Keratinocyte (primary cell): ENCODE data around the gene TMTC2. TPM values are rescaled to one million over a fixed set of nuclear protein-coding genes. Genes with fewer than 3 reads are reported as not detected.

ENCODE experiments used
- DNase-seq: peaks from one replicate; pipeline ENCODE4 v3.0.0-alpha.2; 2011; ENCODE audit warnings: low read depth, missing footprints, low spot score
- FAIRE-seq: peaks from 2 replicates; lab custom pipeline; 2011; peaks lifted over from hg19 to GRCh38; lab: Jason Lieb, UNC
- H2AFZ ChIP-seq: 2 replicates; pipeline ENCODE4 v1.6.0; 2012; ENCODE audit warnings: low read length, control low read depth, inconsistent platforms; ENCODE audit not compliant: control insufficient read depth
- H3K27ac ChIP-seq: 2 replicates; pipeline ENCODE4 v1.5.1; 2011; ENCODE audit warnings: low read length; ENCODE audit not compliant: control insufficient read depth, insufficient read depth
- H3K27me3 ChIP-seq: 3 replicates; pipeline ENCODE4 v1.6.0; 2011; ENCODE audit warnings: low read length; ENCODE audit not compliant: control insufficient read depth, insufficient read depth; ENCODE audit errors: extremely low read depth
- H3K36me3 ChIP-seq, 2 experiments: 2 replicates in 1 of 2; 3 replicates in 1 of 2; pipeline ENCODE4 v1.5.1; 2011; ENCODE audit warnings: low read length in 2 of 2, mild to moderate bottlenecking in 1 of 2; ENCODE audit not compliant: control insufficient read depth in 2 of 2, insufficient read depth in 2 of 2; ENCODE audit errors: extremely low read depth in 1 of 2
- H3K4me1 ChIP-seq: 3 replicates; pipeline ENCODE4 v1.5.1; 2011; ENCODE audit warnings: low read length; ENCODE audit not compliant: control insufficient read depth, insufficient read depth; ENCODE audit errors: extremely low read depth
- H3K4me2 ChIP-seq: 3 replicates; pipeline ENCODE4 v1.6.0; 2011; ENCODE audit warnings: low read depth, low read length; ENCODE audit not compliant: control insufficient read depth, insufficient read depth; ENCODE audit errors: extremely low read depth
- H3K4me3 ChIP-seq, 3 experiments: fragments of 200-600 bp in 1 of 3; sonication (generic) in 1 of 3; 2 replicates in 2 of 3; 3 replicates in 1 of 3; pipeline ENCODE4 v1.5.1; 2011 to 2016; ENCODE audit warnings: low read length in 3 of 3, mild to moderate bottlenecking in 3 of 3, control low read depth in 2 of 3, inconsistent platforms in 1 of 3, low read depth in 1 of 3, mixed read lengths in 1 of 3, mixed run types in 1 of 3, moderate library complexity in 1 of 3; ENCODE audit not compliant: control insufficient read depth in 2 of 3, insufficient read depth in 2 of 3; ENCODE audit errors: extremely low read depth in 1 of 3
- H3K79me2 ChIP-seq: 2 replicates; pipeline ENCODE4 v1.6.0; 2012; ENCODE audit warnings: low read length; ENCODE audit not compliant: control insufficient read depth, insufficient read depth
- H3K9ac ChIP-seq: 3 replicates; pipeline ENCODE4 v1.6.0; 2011; ENCODE audit warnings: low read length; ENCODE audit not compliant: control insufficient read depth, insufficient read depth; ENCODE audit errors: extremely low read depth
- H3K9me1 ChIP-seq: 3 replicates; pipeline ENCODE4 v1.6.0; 2011; ENCODE audit warnings: low read length; ENCODE audit not compliant: control insufficient read depth, insufficient read depth; ENCODE audit errors: extremely low read depth
- H3K9me3 ChIP-seq: 2 replicates; pipeline ENCODE4 v1.5.1; 2012; ENCODE audit warnings: low read depth, low read length; ENCODE audit not compliant: control insufficient read depth
- H4K20me1 ChIP-seq: 3 replicates; pipeline ENCODE4 v1.6.0; 2011; ENCODE audit warnings: low read length; ENCODE audit not compliant: control insufficient read depth, insufficient read depth; ENCODE audit errors: extremely low read depth
- EZH2 ChIP-seq: IDR thresholded peaks from one replicate; pipeline ENCODE4 v1.6.1; 2012; ENCODE audit warnings: inconsistent platforms, mild to moderate bottlenecking, low read length, moderate library complexity
- dilution Hi-C: fragments of 300-500 bp; cut with MboI; formaldehyde crosslinking; loops from one replicate; pipeline ENCODE4 v1.7.0; 2020; ENCODE audit warnings: low sequenced_read_pairs; ENCODE audit not compliant: extremely low pct_ligation_motif_present
- polyA plus RNA-seq, 5 experiments: library from polyadenylated mRNA; depleted of rRNA in 3 of 5; stranded (reverse) in 3 of 5; stranded (forward) in 1 of 5; unstranded in 1 of 5; fragments of >200 nt; gene quantifications; 1 replicate in 1 of 5; 2 replicates in 3 of 5; 3 replicates in 1 of 5; pipeline versions ENCODE4 v1.2.1 to v1.2.3, GENCODE V29; 2011 to 2012; ENCODE audit warnings: missing spikeins in 2 of 5, low read depth in 1 of 5, low replicate concordance in 1 of 5
- TF ChIP-seq, protein P1 (sequence below), 3 experiments: IDR thresholded peaks in 1 of 3; conservative IDR thresholded peaks in 1 of 3; optimal IDR thresholded peaks in 1 of 3; 2 replicates in 2 of 3; 3 replicates in 1 of 3; pipeline versions ENCODE3 to v1.5.1; 2011; ENCODE audit warnings: low read length in 3 of 3, mild to moderate bottlenecking in 3 of 3, moderate library complexity in 2 of 3, control low read depth in 1 of 3, inconsistent platforms in 1 of 3; ENCODE audit not compliant: insufficient read depth in 2 of 3; ENCODE audit errors: extremely low read depth in 1 of 3

The TMTC2 gene
- polyA plus RNA-seq, 1 donor (not counting 4 experiments of a cell fraction or from before 2014, with no cell fraction given): 3.8 TPM

DNA sequence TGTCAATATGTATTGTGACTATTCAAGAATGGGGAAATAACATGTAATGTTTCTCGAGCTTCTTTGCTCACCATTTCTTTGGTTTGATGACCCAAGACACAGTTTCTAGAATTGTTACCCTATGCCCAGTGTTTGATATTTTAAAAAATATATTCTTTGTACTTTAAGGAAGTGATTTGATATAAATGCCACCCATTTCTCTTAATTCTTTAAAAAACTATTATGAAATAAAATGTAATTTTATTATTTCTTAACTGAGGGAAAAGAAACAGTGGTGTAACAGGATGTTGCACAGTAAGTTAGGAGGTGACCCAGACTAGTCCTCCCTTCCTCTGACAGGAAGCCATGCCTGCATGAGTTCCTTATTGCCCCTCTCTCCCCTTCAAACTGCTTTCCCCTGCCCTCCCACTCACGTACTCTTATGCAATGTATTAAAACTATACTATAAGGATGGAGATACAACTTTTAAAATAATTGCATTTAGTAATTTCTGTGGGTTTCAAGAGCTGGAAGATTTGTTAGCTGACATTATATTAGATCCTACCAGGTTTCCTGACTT lies 279.4 kb downstream of the TMTC2 start:
- Histone ChIP-seq H3K9me3 (no peaks in the 10 kb centered on the region), H3K79me2 (no peaks in the 10 kb centered on the region), H3K4me2 (no peak overlapping the region), H3K9ac (no peak overlapping the region), H3K4me1 (peaks cover 2% of the 10 kb centered on the region), H3K27ac (no peak overlapping the region), H3K4me3 (no peak overlapping the region), H2AFZ (no peak overlapping the region), H3K9me1 (no peaks in the 10 kb centered on the region), H4K20me1 (no peaks in the 10 kb centered on the region), H3K36me3 (no peaks in the 10 kb centered on the region), H3K27me3 (no peaks in the 10 kb centered on the region)
- no peak for FAIRE-seq
- dilution Hi-C loops: no loop called here
- TF ChIP-seq, protein P1, sequence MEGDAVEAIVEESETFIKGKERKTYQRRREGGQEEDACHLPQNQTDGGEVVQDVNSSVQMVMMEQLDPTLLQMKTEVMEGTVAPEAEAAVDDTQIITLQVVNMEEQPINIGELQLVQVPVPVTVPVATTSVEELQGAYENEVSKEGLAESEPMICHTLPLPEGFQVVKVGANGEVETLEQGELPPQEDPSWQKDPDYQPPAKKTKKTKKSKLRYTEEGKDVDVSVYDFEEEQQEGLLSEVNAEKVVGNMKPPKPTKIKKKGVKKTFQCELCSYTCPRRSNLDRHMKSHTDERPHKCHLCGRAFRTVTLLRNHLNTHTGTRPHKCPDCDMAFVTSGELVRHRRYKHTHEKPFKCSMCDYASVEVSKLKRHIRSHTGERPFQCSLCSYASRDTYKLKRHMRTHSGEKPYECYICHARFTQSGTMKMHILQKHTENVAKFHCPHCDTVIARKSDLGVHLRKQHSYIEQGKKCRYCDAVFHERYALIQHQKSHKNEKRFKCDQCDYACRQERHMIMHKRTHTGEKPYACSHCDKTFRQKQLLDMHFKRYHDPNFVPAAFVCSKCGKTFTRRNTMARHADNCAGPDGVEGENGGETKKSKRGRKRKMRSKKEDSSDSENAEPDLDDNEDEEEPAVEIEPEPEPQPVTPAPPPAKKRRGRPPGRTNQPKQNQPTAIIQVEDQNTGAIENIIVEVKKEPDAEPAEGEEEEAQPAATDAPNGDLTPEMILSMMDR (optimal IDR thresholded peaks at IDR 0.05 in 1 of 3, IDR thresholded peaks at IDR 0.05 in 1 of 3, conservative IDR thresholded peaks at IDR 0.05 in 1 of 3; ENCODE audit: extremely low read depth in 1 of 3, insufficient read depth in 2 of 3, low read length in 3 of 3): no peak
- no peak for TF ChIP-seq EZH2
- DNase-seq: no peak

DNA sequence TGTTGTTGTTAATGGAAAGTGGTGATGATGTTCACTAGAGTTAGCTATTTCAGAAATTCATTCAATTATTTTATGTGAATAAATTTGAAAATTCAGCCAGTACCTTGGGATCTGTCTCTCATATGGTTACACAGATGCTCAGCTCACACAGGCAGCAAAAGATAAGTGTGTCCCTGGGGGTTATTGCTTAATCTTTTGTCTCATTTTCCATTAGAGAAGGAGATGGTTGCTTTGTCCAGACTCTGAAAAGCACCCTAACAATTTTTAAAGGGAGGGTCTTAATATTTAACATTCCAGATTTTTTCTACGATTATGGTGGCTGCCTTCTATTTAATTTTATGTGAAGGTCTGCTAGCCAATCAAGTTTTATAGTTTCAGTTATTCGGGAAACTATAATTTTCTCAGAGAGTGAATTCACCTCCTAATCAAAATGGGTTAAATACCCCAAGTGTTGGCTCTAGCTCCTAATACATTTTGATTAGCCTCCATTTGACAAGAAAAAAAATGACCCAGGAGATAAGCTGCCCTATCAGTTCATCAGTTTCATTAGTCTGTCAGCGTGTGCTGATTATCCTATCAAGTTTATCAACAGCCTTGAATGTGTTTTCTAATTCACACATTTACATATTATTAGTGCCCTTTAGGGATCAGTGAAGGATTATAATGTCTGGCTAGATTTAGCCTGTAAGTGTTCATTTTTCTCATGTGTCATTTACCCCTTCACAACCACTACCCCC lies 282.1 kb downstream of the TMTC2 start:
- Histone ChIP-seq H4K20me1 (no peaks in the 10 kb centered on the region), H3K79me2 (no peaks in the 10 kb centered on the region), H3K27ac (no peak overlapping the region), H3K4me2 (no peak overlapping the region), H3K9me3 (no peaks in the 10 kb centered on the region), H3K4me1 (peaks cover 2% of the 10 kb centered on the region), H3K27me3 (no peaks in the 10 kb centered on the region), H3K36me3 (no peaks in the 10 kb centered on the region), H3K9ac (no peak overlapping the region), H3K4me3 (no peak overlapping the region), H2AFZ (no peak overlapping the region), H3K9me1 (no peaks in the 10 kb centered on the region)
- dilution Hi-C loops: no loop called here
- TF ChIP-seq EZH2: no peak
- TF ChIP-seq, protein P1 (optimal IDR thresholded peaks at IDR 0.05 in 1 of 3, IDR thresholded peaks at IDR 0.05 in 1 of 3, conservative IDR thresholded peaks at IDR 0.05 in 1 of 3; ENCODE audit: extremely low read depth in 1 of 3, insufficient read depth in 2 of 3, low read length in 3 of 3): no peak
- no peak for DNase-seq
- FAIRE-seq: no peak
